DND-41 (cell line): ENCODE results near the gene FTH1.
A peak's percentile ranks its signal among the peaks of the same experiment; 100 is the strongest.

Source experiments
- ATAC-seq: fragments of 200-7000 bp; cut with Tn5 transposase; 3 replicates; pipeline ENCODE4 v1.9.1; 2021; ENCODE audit warnings: low read depth; ENCODE audit not compliant: insufficient read depth
- DNase-seq: peaks from one replicate; pipeline ENCODE4 v3.0.0-alpha.2; 2020
- H2AFZ ChIP-seq: 2 replicates; pipeline ENCODE4 v1.6.0; 2012; ENCODE audit warnings: low read depth, low read length
- H3K27ac ChIP-seq: 2 replicates; pipeline ENCODE4 v1.5.1; 2012; ENCODE audit warnings: low read length, inconsistent platforms
- H3K27me3 ChIP-seq: fragments of 200-600 bp; sonication (generic); 2 replicates; pipeline ENCODE4 v1.6.0; 2012; ENCODE audit warnings: low read length, mild to moderate bottlenecking, inconsistent platforms; ENCODE audit not compliant: insufficient read depth, poor library complexity
- H3K36me3 ChIP-seq: 2 replicates; pipeline ENCODE4 v1.5.1; 2012; ENCODE audit warnings: low read length, inconsistent platforms; ENCODE audit not compliant: insufficient read depth
- H3K4me1 ChIP-seq: 2 replicates; pipeline ENCODE4 v1.5.1; 2012; ENCODE audit warnings: mild to moderate bottlenecking, low read length; ENCODE audit not compliant: insufficient read depth
- H3K4me2 ChIP-seq: 2 replicates; pipeline ENCODE4 v1.6.0; 2012; ENCODE audit warnings: mild to moderate bottlenecking, moderate library complexity, low read length, inconsistent platforms; ENCODE audit not compliant: insufficient read depth
- H3K4me3 ChIP-seq, 2 experiments: fragments of 200-600 bp in 1 of 2; shearing (Covaris generic) in 1 of 2; 2 replicates each; pipeline ENCODE4 v1.5.1; 2012 to 2016; ENCODE audit warnings: inconsistent platforms in 2 of 2, low read length in 2 of 2, mild to moderate bottlenecking in 2 of 2, low read depth in 1 of 2, moderate library complexity in 1 of 2
- H3K79me2 ChIP-seq: 2 replicates; pipeline ENCODE4 v1.6.0; 2012; ENCODE audit warnings: low read length, inconsistent platforms; ENCODE audit not compliant: insufficient read depth
- H3K9ac ChIP-seq: 2 replicates; pipeline ENCODE4 v1.6.0; 2012; ENCODE audit warnings: low read depth, mild to moderate bottlenecking, inconsistent platforms, low read length, moderate library complexity
- H3K9me3 ChIP-seq: 2 replicates; pipeline ENCODE4 v1.5.1; 2012; ENCODE audit warnings: low read length, moderate library complexity, mild to moderate bottlenecking, inconsistent platforms; ENCODE audit not compliant: insufficient read depth, severe bottlenecking
- H4K20me1 ChIP-seq: 2 replicates; pipeline ENCODE4 v1.6.0; 2012; ENCODE audit warnings: low read length; ENCODE audit not compliant: insufficient read depth
- CTCF ChIP-seq: IDR thresholded peaks from 2 replicates; pipeline ENCODE4 v1.5.1; 2012; ENCODE audit warnings: borderline replicate concordance, low read length, moderate library complexity, mild to moderate bottlenecking; ENCODE audit not compliant: poor library complexity, severe bottlenecking; ENCODE audit errors: extremely low read depth
- EZH2 ChIP-seq: IDR thresholded peaks from 3 replicates; pipeline ENCODE4 v1.6.1; 2012; ENCODE audit warnings: borderline replicate concordance, low read depth, mild to moderate bottlenecking, moderate library complexity, low read length, inconsistent platforms; ENCODE audit not compliant: severe bottlenecking

Gene FTH1

GRCh38 chr11:61971248-61972111 is 4.0 kb upstream of the FTH1 start:
- Histone ChIP-seq H3K4me3 (no peak overlapping the region), H3K9me3 (no peaks in the 10 kb centered on the region), H3K36me3 (peaks cover 5% of the 10 kb centered on the region; the same call in 1 of the 2 replicates), H3K9ac (no peak overlapping the region), H3K27ac (peak overlapping the region; percentile 6; the same call in 1 of the 2 replicates), H2AFZ (no peak overlapping the region), H3K79me2 (peaks cover 7% of the 10 kb centered on the region), H3K4me1 (peaks cover 32% of the 10 kb centered on the region), H3K27me3 (no peaks in the 10 kb centered on the region), H3K4me2 (no peak overlapping the region), H4K20me1 (peaks cover 5% of the 10 kb centered on the region)
- TF ChIP-seq CTCF (no peak), EZH2 (no peak)
- ATAC-seq = peak; percentile 52
- peak; percentile 92 for DNase-seq

- no peaks in the 10 kb centered on the region for H3K27me3 ChIP-seq
- ATAC-seq (no peak), DNase-seq (no peak)
- no peak overlapping the region for H3K4me2 ChIP-seq
- peaks cover 18% of the 10 kb centered on the region for H3K36me3 ChIP-seq
- peaks cover 46% of the 10 kb centered on the region for H3K4me1 ChIP-seq
- no peak overlapping the region for H3K4me3 ChIP-seq
- H3K79me2 ChIP-seq = peaks cover 20% of the 10 kb centered on the region
- H2AFZ ChIP-seq = no peak overlapping the region
- TF ChIP-seq CTCF (no peak), EZH2 (no peak)
- H3K9me3 ChIP-seq = no peaks in the 10 kb centered on the region
- H3K27ac ChIP-seq = no peak overlapping the region
- no peak overlapping the region for H3K9ac ChIP-seq
- H4K20me1 ChIP-seq = peaks cover 18% of the 10 kb centered on the region
These were observed 2.6 kb upstream of the FTH1 start for GRCh38 chr11:61969838-61970662.

GRCh38 chr11:61969391-61969758 is 1.9 kb upstream of the FTH1 start:
- H3K36me3 ChIP-seq = peaks cover 25% of the 10 kb centered on the region
- TF ChIP-seq CTCF = no peak
- H2AFZ ChIP-seq = no peak overlapping the region
- no peaks in the 10 kb centered on the region for H3K9me3 ChIP-seq
- ATAC-seq (no peak), DNase-seq (no peak)
- no peak overlapping the region for H3K4me3 ChIP-seq
- no peaks in the 10 kb centered on the region for H3K27me3 ChIP-seq
- H3K79me2 ChIP-seq = peaks cover 20% of the 10 kb centered on the region
- H3K9ac ChIP-seq = no peak overlapping the region
- H4K20me1 ChIP-seq = peaks cover 22% of the 10 kb centered on the region
- H3K4me1 ChIP-seq = peaks cover 47% of the 10 kb centered on the region
- no peak overlapping the region for H3K4me2 ChIP-seq
- H3K27ac ChIP-seq = no peak overlapping the region
